Right lobe of liver (tissue), 6 donors: Measurements from ENCODE around the gene TPRG1L. TPM values are rescaled to one million over a fixed set of nuclear protein-coding genes. Genes with fewer than 3 reads are reported as not detected.

ENCODE experiments used
- ATAC-seq, 4 donors: fragments of 200-7000 bp; cut with Tn5 transposase; one replicate each; pipeline ENCODE4 v1.9.1; 2020; ENCODE audit warnings: mild to moderate bottlenecking in 4 of 4, moderate library complexity in 4 of 4
- DNase-seq, 3 donors: peaks; one replicate each; pipeline ENCODE4 v3.0.0-alpha.2; 2020
- H3K27ac ChIP-seq, 3 donors: fragments of 200-600 bp; one replicate each; pipeline ENCODE4 v1.8.0; 2022
- H3K27me3 ChIP-seq, 2 donors: fragments of 200-600 bp; one replicate each; pipeline ENCODE4 v1.8.0; 2022
- H3K36me3 ChIP-seq, 4 donors: fragments of 200-600 bp; sonication (generic) in 1 of 4; one replicate each; pipeline versions ENCODE4 v1.5.1 to v1.8.0; 2017 to 2022; ENCODE audit warnings: control low read depth in 1 of 4
- H3K4me1 ChIP-seq, 4 donors: fragments of 200-600 bp; sonication (generic) in 1 of 4; one replicate each; pipeline versions ENCODE4 v1.5.1 to v1.8.0; 2017 to 2022; ENCODE audit warnings: control low read depth in 1 of 4
- H3K4me3 ChIP-seq, 3 donors: fragments of 200-600 bp; one replicate each; pipeline ENCODE4 v1.8.0; 2022
- H3K9me3 ChIP-seq, 4 donors: fragments of 200-600 bp; sonication (generic) in 1 of 4; one replicate each; pipeline versions ENCODE4 v1.5.1 to v1.8.0; 2017 to 2022; ENCODE audit warnings: control low read depth in 1 of 4
- POLR2A ChIP-seq: fragments of 450-650 bp; IDR thresholded peaks from one replicate; pipeline ENCODE4 v1.6.1; 2017; ENCODE audit warnings: antibody characterized with exemption, mild to moderate bottlenecking
- WGBS: methylation state at CpG from one replicate; pipeline ENCODE4 v1.1.6; 2018; ENCODE audit warnings: low coverage, low lambda C conversion rate; ENCODE audit not compliant: insufficient coverage; ENCODE audit errors: missing lambda C conversion rate; 5-methylcytosine and 5-hydroxymethylcytosine counted together
- intact Hi-C, 2 donors: fragments of 100-400 bp; cut with DNase I; formaldehyde crosslinking; loops; one replicate each; pipeline versions ENCODE4 v1.11.2 to v1.14.1; 2022
- total RNA-seq, 6 experiments: library from RNA; depleted of rRNA in 2 of 6; stranded (reverse); fragments of >200 nt in 2 of 6; fragmentation: NEBNext Ultra II Directional in 3 of 6; extraction: Animal tissue kit (Norgen Biotek cat#: 25700) in 3 of 6; gene quantifications; one replicate each; pipeline versions ENCODE4 v1.1.0 to v1.2.4, GENCODE V29; 2016 to 2023
- TF ChIP-seq, protein P1 (sequence below), 4 donors: fragments of 200-600 bp in 3 of 4; fragments of 450-650 bp in 1 of 4; IDR thresholded peaks; one replicate each; pipeline versions ENCODE4 v1.5.1 to v1.8.0; 2016 to 2022; ENCODE audit warnings: antibody characterized with exemption in 4 of 4, mild to moderate bottlenecking in 2 of 4
- donor health status: DM: no; HTN: yes; CAD: no.
- donor health status: DM: no; HTN: no; CAD: no.
- donor health status: DM: no; HTN: no; CAD: no.
- donor health status: DM: no; HTN: yes; CAD: no.
- donor health status: DM: no; HTN: yes; CAD: no.

Gene TPRG1L
- total RNA-seq, 6 experiments from 2014 or later, result 42.5 to 54.6 (median 53.4) TPM

GRCh38 chr1:3617806-3618345 is 6.9 kb upstream of the TPRG1L start:
- intact Hi-C loops, result loop anchor here (5.0 kb wide), 2 partner anchors 121 to 126 kb away; no protein-coding TSS in a partner anchor

DNA sequence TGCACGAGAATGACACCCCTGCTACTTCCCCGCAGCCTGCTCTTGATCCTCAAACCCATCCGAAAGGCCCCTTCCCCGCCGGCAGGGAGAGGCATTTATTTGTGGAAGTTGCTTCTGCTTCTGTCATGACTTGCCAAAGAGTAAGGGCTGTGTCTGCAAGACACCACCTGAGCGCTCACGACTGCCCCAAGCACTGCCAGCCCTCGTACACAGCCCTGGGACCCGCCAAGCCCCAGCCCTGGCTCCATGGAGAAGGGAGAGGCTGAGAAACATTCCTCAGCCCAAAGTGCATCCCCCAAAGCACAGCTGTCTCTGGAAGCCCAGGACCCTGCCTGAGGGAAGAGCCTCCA is 6.3 kb upstream of the TPRG1L start:
- H3K27ac ChIP-seq, result no peak overlapping the region
- ATAC-seq, result no peak

More at GRCh38 chr1:3617806-3618345, 6.9 kb upstream of the TPRG1L start:
- Histone ChIP-seq H3K4me3 (no peak overlapping the region), H3K9me3 (no peaks in the 10 kb centered on the region), H3K4me1 (peaks cover 0 to 7% (median 0%) of the 10 kb centered on the region in 4 donors), H3K27me3 (no peaks in the 10 kb centered on the region), H3K36me3 (no peaks in the 10 kb centered on the region), H3K27ac (no peak overlapping the region)
- ATAC-seq (no peak), DNase-seq (no peak)
- TF ChIP-seq POLR2A, result no peak
- TF ChIP-seq, protein P1, sequence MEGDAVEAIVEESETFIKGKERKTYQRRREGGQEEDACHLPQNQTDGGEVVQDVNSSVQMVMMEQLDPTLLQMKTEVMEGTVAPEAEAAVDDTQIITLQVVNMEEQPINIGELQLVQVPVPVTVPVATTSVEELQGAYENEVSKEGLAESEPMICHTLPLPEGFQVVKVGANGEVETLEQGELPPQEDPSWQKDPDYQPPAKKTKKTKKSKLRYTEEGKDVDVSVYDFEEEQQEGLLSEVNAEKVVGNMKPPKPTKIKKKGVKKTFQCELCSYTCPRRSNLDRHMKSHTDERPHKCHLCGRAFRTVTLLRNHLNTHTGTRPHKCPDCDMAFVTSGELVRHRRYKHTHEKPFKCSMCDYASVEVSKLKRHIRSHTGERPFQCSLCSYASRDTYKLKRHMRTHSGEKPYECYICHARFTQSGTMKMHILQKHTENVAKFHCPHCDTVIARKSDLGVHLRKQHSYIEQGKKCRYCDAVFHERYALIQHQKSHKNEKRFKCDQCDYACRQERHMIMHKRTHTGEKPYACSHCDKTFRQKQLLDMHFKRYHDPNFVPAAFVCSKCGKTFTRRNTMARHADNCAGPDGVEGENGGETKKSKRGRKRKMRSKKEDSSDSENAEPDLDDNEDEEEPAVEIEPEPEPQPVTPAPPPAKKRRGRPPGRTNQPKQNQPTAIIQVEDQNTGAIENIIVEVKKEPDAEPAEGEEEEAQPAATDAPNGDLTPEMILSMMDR (IDR thresholded peaks at IDR 0.05), result no peak
- 69% methylated on average over 6 of the region's 18 CpGs for WGBS

GRCh38 chr1:3618881-3619671 is 5.7 kb upstream of the TPRG1L start:
- Histone ChIP-seq H3K36me3 (no peaks in the 10 kb centered on the region), H3K27me3 (no peaks in the 10 kb centered on the region), H3K27ac (no peak overlapping the region), H3K4me1 (peaks cover 0 to 16% (median 0%) of the 10 kb centered on the region in 4 donors), H3K9me3 (no peaks in the 10 kb centered on the region), H3K4me3 (no peak overlapping the region)
- TF ChIP-seq, protein P1 (IDR thresholded peaks at IDR 0.05), result peak; percentile 71 to 92 (median 87)
- TF ChIP-seq POLR2A, result no peak
- peak; percentile 83 to 93 (median 90) for ATAC-seq
- DNase-seq, result peak in 2 of 3 donors; percentile 59 to 72
- intact Hi-C loops, result loop anchor here (5.0 kb wide), 2 partner anchors 122 to 127 kb away; no protein-coding TSS in a partner anchor
- 22% methylated on average over 19 of the region's 21 CpGs for WGBS

More for the DNA sequence above, 6.3 kb upstream of the TPRG1L start:
- WGBS, result no CpG with 5 or more reads among the region's 9 CpGs
- Histone ChIP-seq H3K4me1 (peaks cover 0 to 11% (median 0%) of the 10 kb centered on the region in 4 donors), H3K9me3 (no peaks in the 10 kb centered on the region), H3K27me3 (no peaks in the 10 kb centered on the region), H3K4me3 (no peak overlapping the region), H3K36me3 (no peaks in the 10 kb centered on the region)
- intact Hi-C loops, result loop anchor here (5.0 kb wide), 2 partner anchors 121 to 126 kb away; no protein-coding TSS in a partner anchor
- TF ChIP-seq, protein P1 (IDR thresholded peaks at IDR 0.05), result no peak
- TF ChIP-seq POLR2A, result no peak
- no peak for DNase-seq

DNA sequence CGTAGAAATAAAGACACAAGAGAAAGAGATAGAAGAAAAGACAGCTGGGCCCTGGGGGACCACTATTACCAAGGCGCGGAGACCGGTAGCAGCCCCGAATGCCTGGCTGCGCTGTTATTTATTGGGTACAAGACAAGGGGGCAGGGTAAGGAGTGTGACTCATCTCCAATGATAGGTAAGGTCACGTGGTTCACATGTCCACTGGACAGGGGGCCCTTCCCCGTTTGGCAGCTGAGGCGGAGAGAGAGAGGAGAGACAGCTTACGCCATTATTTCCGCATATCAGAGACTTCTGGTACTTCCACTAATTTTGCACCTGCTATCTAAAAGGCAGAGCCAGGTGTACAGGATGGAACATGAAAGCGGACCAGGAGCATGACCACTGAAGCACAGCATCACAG is 4.1 kb upstream of the TPRG1L start:
- Histone ChIP-seq H3K4me3 (no peak overlapping the region), H3K27me3 (no peaks in the 10 kb centered on the region), H3K36me3 (no peaks in the 10 kb centered on the region), H3K9me3 (no peaks in the 10 kb centered on the region), H3K27ac (no peak overlapping the region), H3K4me1 (peaks cover 0 to 19% (median under 1%) of the 10 kb centered on the region in 4 donors)
- no peak for ATAC-seq
- intact Hi-C loops, result no loop called here
- WGBS, result 87% methylated on average over 9 of the region's 12 CpGs
- no peak for DNase-seq
- TF ChIP-seq, protein P1 (IDR thresholded peaks at IDR 0.05), result no peak
- TF ChIP-seq POLR2A, result no peak
